Hindlimb muscle (tissue), 1 donor: ENCODE data around the gene SMURF1. TPM values are rescaled to one million over a fixed set of nuclear protein-coding genes. Genes with fewer than 3 reads are reported as not detected.

Source experiments
- DNase-seq: peaks from one replicate; pipeline ENCODE4 v3.0.0-alpha.2; 2013
- polyA plus RNA-seq: library from polyadenylated mRNA; unstranded; fragments of 120-200 nt; gene quantifications from one replicate; pipeline ENCODE4 v1.2.1, GENCODE V29; 2013; ENCODE audit not compliant: insufficient read length

SMURF1 gene
- polyA plus RNA-seq, 1 donor: 8.7 TPM

DNA sequence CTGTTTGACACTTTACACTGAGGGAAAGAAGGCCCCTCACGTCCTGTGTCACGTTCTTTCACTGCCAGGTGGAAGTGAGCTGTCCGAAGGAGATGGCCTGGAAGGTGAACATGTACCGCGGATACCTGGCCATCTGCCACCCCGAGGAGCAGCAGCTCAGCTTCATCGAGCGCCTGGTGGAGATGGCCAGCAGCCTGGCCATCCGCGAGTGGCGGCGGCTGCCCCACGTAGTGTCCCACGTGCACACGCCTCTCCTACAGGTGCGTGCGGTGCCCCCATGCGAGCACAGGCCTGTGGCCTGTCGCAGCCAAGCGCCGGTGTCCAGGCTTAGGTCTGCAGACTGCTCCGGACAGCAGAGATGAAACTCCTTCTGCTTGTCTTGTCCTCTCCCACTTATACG lies 162.2 kb downstream of the SMURF1 start:
- no peak for DNase-seq

GRCh38 chr7:98978672-98979071 lies 165.2 kb downstream of the SMURF1 start:
- DNase-seq: no peak

Other genes starting within 250 kb of the SMURF1 start
- not detected for gene KPNA7, start 64.0 kb upstream of the SMURF1 start, polyA plus RNA-seq
- gene MYH16, start 128.7 kb upstream of the SMURF1 start, polyA plus RNA-seq: 0.08 TPM
- 59.5 TPM for gene ARPC1A, start 181.8 kb upstream of the SMURF1 start, polyA plus RNA-seq
- gene ARPC1B, start 230.6 kb upstream of the SMURF1 start, polyA plus RNA-seq: 48.9 TPM